Cardiac septum (tissue), 1 donor: ENCODE measurements around the gene CNTNAP2. TPM values are rescaled to one million over a fixed set of nuclear protein-coding genes. Genes with fewer than 3 reads are reported as not detected.
"Not testable (repeated sequence)": the region's sequence is repeated elsewhere in the genome, so short reads cannot be mapped to it uniquely, and the experiment has no call there.

Experiments used
- DNase-seq: peaks from one replicate; pipeline ENCODE4 v3.0.0-alpha.2; 2020; ENCODE audit warnings: low spot score
- intact Hi-C: fragments of 100-400 bp; cut with DNase I; formaldehyde crosslinking; loops from one replicate; pipeline ENCODE4 v1.14.0; 2022
- total RNA-seq: library from RNA; stranded (reverse); fragmentation: NEBNext Ultra II Directional; extraction: Animal tissue kit (Norgen Biotek cat#: 25700); gene quantifications from one replicate; pipeline ENCODE4 v1.2.1, GENCODE V29; 2021
- donor health status: DM: no; HTN: no; CAD: no.

CNTNAP2 gene
- total RNA-seq, 1 donor from 2014 or later = 0.22 TPM

GRCh38 chr7:147106746-147107145, 990.1 kb downstream of the CNTNAP2 start:
- intact Hi-C loops = no loop called here
- no peak for DNase-seq

DNA sequence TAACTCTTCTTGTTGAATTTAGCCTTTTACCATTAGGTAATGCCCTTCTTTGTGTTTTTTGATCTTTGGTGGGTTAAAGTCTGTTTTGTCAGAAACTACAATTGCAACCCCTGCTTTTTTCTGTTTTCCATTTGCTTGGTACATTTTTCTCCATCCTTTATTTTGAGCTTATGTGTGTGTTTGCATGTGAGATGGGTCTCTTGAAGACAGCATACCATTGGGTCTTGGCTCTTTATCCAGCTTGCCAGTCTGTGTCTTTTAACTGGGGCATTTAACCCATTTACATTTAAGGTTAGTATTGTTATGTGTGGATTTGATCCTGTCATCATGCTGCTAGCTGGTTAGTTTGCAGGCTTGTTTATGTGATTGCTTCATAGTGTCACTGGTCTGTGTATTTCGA, 997.9 kb downstream of the CNTNAP2 start:
- intact Hi-C loops, DNase-seq: not testable (repeated sequence)

- DNase-seq = no peak
- intact Hi-C loops = no loop called here
Observed at GRCh38 chr7:147136352-147136751, 1019.8 kb downstream of the CNTNAP2 start.

DNA sequence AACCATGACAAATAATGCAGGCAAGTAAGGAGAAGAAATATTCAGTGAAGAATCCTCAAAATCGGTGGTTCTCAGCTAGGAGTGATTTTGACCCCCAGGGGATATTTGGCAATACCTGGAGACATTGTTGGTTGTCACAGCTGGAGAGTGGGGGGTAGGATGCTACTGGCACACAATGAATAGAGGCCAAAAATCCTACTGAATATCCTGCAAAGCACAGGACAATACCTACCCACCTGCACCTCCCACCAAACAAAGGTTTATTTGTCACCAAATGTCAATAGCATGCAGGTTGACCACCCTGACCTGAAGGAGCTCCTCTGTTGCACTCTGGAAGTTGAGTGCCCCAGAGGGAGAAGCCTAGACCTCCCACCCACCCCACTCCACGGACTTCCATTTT, 1028.6 kb downstream of the CNTNAP2 start:
- no peak for DNase-seq
- intact Hi-C loops = no loop called here

DNA sequence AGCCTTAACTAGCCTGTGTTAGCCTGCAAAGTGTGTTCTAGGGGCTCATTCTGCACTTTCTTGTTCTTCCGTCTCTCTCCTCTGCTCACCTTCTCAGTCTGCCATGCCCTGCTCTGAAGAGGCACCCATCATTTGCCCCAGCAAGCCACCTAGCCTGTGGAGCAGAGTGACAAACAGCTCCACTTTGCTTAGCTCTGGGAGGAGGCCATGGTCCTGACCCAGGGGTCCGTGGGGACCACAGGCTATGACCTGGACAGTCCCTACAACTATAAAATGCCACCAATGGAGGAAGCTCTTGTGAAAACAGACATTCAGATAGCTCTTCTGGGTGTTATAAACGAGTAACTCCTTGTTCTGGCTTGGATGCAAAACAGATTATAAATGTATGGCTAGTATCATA, 1029.6 kb downstream of the CNTNAP2 start:
- intact Hi-C loops = no loop called here

GRCh38 chr7:147151661-147152060, 1035.1 kb downstream of the CNTNAP2 start:
- intact Hi-C loops = no loop called here
- DNase-seq = no peak

More for the DNA sequence above, 1029.6 kb downstream of the CNTNAP2 start:
- no peak for DNase-seq

GRCh38 chr7:147153571-147153970, 1037.0 kb downstream of the CNTNAP2 start:
- intact Hi-C loops = no loop called here
- no peak for DNase-seq

DNA sequence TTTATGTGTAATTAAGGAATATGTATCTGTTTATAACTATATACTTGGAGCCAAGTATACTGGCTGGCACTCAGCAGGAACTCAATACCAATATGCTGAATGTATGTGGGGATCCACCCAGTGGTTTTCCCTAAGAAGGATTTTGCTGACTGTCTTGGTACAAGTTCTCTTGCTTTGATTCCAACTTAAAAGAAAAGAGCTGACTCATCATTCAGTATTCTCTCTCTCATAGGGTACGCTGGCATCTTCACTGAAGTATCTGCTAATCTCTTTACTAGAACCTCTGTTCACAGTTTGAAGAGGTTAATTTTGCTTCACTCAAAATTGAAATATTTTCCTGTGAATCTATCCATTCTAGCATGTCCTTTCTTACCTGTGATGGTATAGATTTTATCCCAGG, 1044.8 kb downstream of the CNTNAP2 start:
- intact Hi-C loops = no loop called here
- no peak for DNase-seq

GRCh38 chr7:147170341-147171012, 1053.9 kb downstream of the CNTNAP2 start:
- DNase-seq = no peak

GRCh38 chr7:147171013-147171391, 1054.4 kb downstream of the CNTNAP2 start:
- intact Hi-C loops = no loop called here
- no peak for DNase-seq

More at GRCh38 chr7:147170341-147171012, 1053.9 kb downstream of the CNTNAP2 start:
- intact Hi-C loops = no loop called here

GRCh38 chr7:147173883-147174282, 1057.3 kb downstream of the CNTNAP2 start:
- no peak for DNase-seq
- intact Hi-C loops = no loop called here

DNA sequence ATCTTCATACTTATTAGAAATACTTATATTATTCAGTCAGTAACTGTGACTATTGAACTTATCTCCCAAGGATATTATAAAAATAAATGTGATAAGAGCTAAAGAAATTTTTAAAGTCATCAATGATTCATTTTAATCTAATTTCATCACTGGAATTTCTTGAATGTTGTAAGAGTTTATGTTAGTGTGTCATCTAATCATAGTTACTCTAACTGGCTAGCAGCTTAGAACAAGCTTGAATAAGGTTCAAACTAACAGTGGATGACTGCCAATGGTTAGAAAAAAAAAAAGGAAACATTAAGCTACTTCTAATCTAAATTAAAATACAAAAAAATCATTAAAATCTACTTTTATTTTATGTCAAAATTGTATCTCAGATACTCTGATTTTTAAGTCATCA, 1066.3 kb downstream of the CNTNAP2 start:
- intact Hi-C loops = no loop called here
- DNase-seq = no peak

- no peak for DNase-seq
- intact Hi-C loops = no loop called here
Observed at GRCh38 chr7:147183276-147183675, 1066.7 kb downstream of the CNTNAP2 start.

GRCh38 chr7:147188467-147188866, 1071.9 kb downstream of the CNTNAP2 start:
- intact Hi-C loops = no loop called here
- DNase-seq = no peak

- DNase-seq = no peak
- intact Hi-C loops = no loop called here
Observed at GRCh38 chr7:147193476-147193875, 1076.9 kb downstream of the CNTNAP2 start.

- intact Hi-C loops = no loop called here
- DNase-seq = no peak
Observed at GRCh38 chr7:147196481-147196880, 1079.9 kb downstream of the CNTNAP2 start.

- intact Hi-C loops = no loop called here
- no peak for DNase-seq
Observed at GRCh38 chr7:147197006-147197405, 1080.4 kb downstream of the CNTNAP2 start.

DNA sequence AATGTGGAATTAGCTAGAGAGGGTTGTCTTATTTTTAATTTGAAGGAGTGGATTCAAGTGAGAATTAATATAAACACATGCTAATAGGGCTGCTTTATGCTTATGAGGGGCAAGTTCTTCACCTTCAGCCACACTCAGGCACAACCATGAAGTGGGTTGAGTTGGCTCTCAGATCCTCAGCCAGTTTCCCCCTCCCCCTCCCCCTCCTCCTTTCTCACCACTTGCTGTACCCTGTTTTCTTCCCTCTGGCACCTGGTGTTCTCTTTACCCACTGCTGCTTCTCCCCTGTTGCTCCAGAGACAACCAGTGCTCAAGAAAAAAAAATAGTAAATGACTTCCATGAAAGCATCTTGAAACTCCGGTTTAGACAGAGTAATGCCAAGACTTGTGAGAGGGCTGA, 1083.3 kb downstream of the CNTNAP2 start:
- intact Hi-C loops = no loop called here
- DNase-seq = no peak

- intact Hi-C loops = no loop called here
- DNase-seq = no peak
Observed at GRCh38 chr7:147207988-147208387, 1091.4 kb downstream of the CNTNAP2 start.

GRCh38 chr7:147231275-147231674, 1114.7 kb downstream of the CNTNAP2 start:
- intact Hi-C loops = no loop called here
- no peak for DNase-seq

DNA sequence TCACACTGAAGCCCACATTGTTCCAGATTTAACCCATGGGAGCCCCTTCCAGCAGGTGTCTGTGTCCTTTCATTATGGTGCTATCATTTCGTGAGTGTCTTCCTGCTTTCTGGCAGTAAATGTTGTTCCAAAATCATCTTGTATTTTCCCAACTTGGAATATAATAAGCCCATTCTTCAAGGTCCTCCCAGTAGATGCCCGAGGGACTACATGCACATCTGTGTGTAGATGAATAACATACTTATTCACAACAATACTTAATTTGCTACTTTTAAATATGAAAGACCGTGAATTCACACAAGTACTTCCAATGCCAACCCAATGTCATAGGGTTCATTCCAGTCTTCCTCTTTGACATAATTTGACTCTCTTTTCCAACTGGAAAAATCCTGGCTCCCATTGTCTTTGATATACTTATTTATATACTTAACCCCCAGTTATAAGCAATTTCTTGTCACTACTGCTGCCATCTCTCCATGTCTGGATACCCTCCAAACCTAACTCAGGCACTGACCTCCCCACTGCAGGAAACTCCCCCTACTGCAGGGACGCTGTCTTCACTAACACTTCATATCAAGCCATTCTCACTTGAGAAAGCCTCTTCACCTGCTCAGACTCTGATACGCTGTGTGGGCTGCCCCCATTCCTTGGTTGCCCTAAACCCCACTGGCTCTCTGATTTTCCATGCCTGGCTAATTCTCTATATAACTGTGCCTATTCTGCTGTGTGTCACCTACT, 1119.2 kb downstream of the CNTNAP2 start:
- intact Hi-C loops = no loop called here
- DNase-seq = no peak
